IMR-90 (cell line): ENCODE results near the gene IFNL3. TPM values are rescaled to one million over a fixed set of nuclear protein-coding genes. Genes with fewer than 3 reads are reported as not detected.

ENCODE experiments used
- ATAC-seq: fragments of 200-7000 bp; cut with Tn5 transposase; 2 replicates; pipeline ENCODE4 v1.9.1; 2020; ENCODE audit warnings: low read depth, mild to moderate bottlenecking, moderate library complexity
- BruUV-seq: library from RNA; stranded (reverse); fragments of 400-500 nt; replicated peaks from 2 replicates; lab custom pipeline; 2021; lab: Mats Ljungman, UMichigan
- CTCF ChIA-PET: fragments of 300-600 bp; formaldehyde crosslinking; extraction: SDS; loops from one replicate; lab custom pipeline; 2021; ENCODE audit warnings: antibody characterized with exemption; lab: Yijun Ruan, JAX
- POLR2A ChIA-PET: fragments of 300-600 bp; sonication (Branson Sonifier 250); formaldehyde crosslinking; loops from one replicate; lab custom pipeline; 2022; ENCODE audit warnings: antibody characterized with exemption; ENCODE audit not compliant: unreplicated experiment; lab: Charles Lee
- DNase-seq: peaks from one replicate; pipeline ENCODE4 v3.0.0; 2013
- H2AFZ ChIP-seq: replicated peaks from 2 replicates; pipeline ENCODE3; 2013; ENCODE audit warnings: low read length, mild to moderate bottlenecking; ENCODE audit not compliant: poor library complexity
- H2AK5ac ChIP-seq: 2 replicates; pipeline ENCODE4 v1.6.1; 2013; ENCODE audit warnings: low read depth, low read length, inconsistent platforms
- H2AK9ac ChIP-seq: replicated peaks from 2 replicates; pipeline ENCODE3; 2013; ENCODE audit warnings: mild to moderate bottlenecking, low read depth, low read length, moderate library complexity; ENCODE audit not compliant: poor library complexity
- H2BK120ac ChIP-seq: 2 replicates; pipeline ENCODE4 v1.6.1; 2013; ENCODE audit warnings: low read depth, low read length, inconsistent platforms
- H2BK15ac ChIP-seq: 3 replicates; pipeline ENCODE4 v1.6.1; 2013; ENCODE audit warnings: low read depth, low read length, inconsistent platforms
- H2BK20ac ChIP-seq: 2 replicates; pipeline ENCODE4 v1.6.1; 2013; ENCODE audit warnings: low read depth, mild to moderate bottlenecking, inconsistent platforms, low read length, moderate library complexity
- H2BK5ac ChIP-seq: 2 replicates; pipeline ENCODE4 v1.6.1; 2013; ENCODE audit warnings: mild to moderate bottlenecking, low read depth, low read length, inconsistent platforms; ENCODE audit not compliant: poor library complexity, severe bottlenecking
- H3K14ac ChIP-seq: replicated peaks from 2 replicates; pipeline ENCODE4 v1.6.1; 2013; ENCODE audit warnings: low read depth, low read length, inconsistent platforms
- H3K18ac ChIP-seq: 2 replicates; pipeline ENCODE4 v1.6.1; 2013; ENCODE audit warnings: low read depth, low read length, control low read depth
- H3K23ac ChIP-seq: 2 replicates; pipeline ENCODE4 v1.6.1; 2013; ENCODE audit warnings: low read depth, low read length, inconsistent platforms
- H3K27ac ChIP-seq: 2 replicates; pipeline ENCODE4 v1.5.1; 2013; ENCODE audit warnings: mild to moderate bottlenecking, control low read depth, low read length; ENCODE audit not compliant: insufficient read depth
- H3K27me3 ChIP-seq: 2 replicates; pipeline ENCODE4 v1.6.1; 2013; ENCODE audit warnings: low read length; ENCODE audit not compliant: control insufficient read depth, insufficient read depth
- H3K36me3 ChIP-seq: 2 replicates; pipeline ENCODE4 v1.6.1; 2013; ENCODE audit warnings: low read length, mixed read lengths; ENCODE audit not compliant: control insufficient read depth, insufficient read depth
- H3K4ac ChIP-seq: 2 replicates; pipeline ENCODE4 v1.6.1; 2013; ENCODE audit warnings: low read depth, low read length, inconsistent platforms
- H3K4me1 ChIP-seq: 2 replicates; pipeline ENCODE4 v1.6.1; 2013; ENCODE audit warnings: low read length, mixed read lengths; ENCODE audit not compliant: control insufficient read depth, insufficient read depth
- H3K4me2 ChIP-seq: 2 replicates; pipeline ENCODE4 v1.6.1; 2013; ENCODE audit warnings: low read depth, mild to moderate bottlenecking, control low read depth, low read length, moderate library complexity
- H3K4me3 ChIP-seq: 2 replicates; pipeline ENCODE4 v1.5.1; 2013; ENCODE audit warnings: low read depth, mild to moderate bottlenecking, control low read depth, low read length, moderate library complexity; ENCODE audit not compliant: insufficient read depth
- H3K56ac ChIP-seq: 2 replicates; pipeline ENCODE4 v1.6.1; 2013; ENCODE audit warnings: low read length, inconsistent platforms; ENCODE audit not compliant: insufficient read depth; ENCODE audit errors: extremely low read depth
- H3K79me1 ChIP-seq, 2 experiments: 2 replicates each; pipeline ENCODE4 v1.6.1; 2013; ENCODE audit warnings: low read length in 2 of 2, inconsistent platforms in 1 of 2, low read depth in 1 of 2
- H3K9ac ChIP-seq: 2 replicates; pipeline ENCODE4 v1.6.1; 2013; ENCODE audit warnings: low read depth, low read length, control low read depth
- H3K9me1 ChIP-seq: 2 replicates; pipeline ENCODE4 v1.6.1; 2013; ENCODE audit warnings: low read length, inconsistent platforms; ENCODE audit not compliant: insufficient read depth
- H3K9me3 ChIP-seq: 2 replicates; pipeline ENCODE4 v1.6.1; 2013; ENCODE audit warnings: low read length; ENCODE audit not compliant: control insufficient read depth, insufficient read depth
- H4K20me1 ChIP-seq: 2 replicates; pipeline ENCODE4 v1.6.1; 2013; ENCODE audit warnings: low read length, inconsistent platforms; ENCODE audit not compliant: insufficient read depth
- H4K5ac ChIP-seq: 2 replicates; pipeline ENCODE4 v1.6.1; 2013; ENCODE audit warnings: mild to moderate bottlenecking, low read depth, low read length, control low read depth
- H4K8ac ChIP-seq, 2 experiments: 2 replicates each; pipeline ENCODE4 v1.6.1; 2013; ENCODE audit warnings: low read depth in 2 of 2, low read length in 2 of 2, control low read depth in 1 of 2, inconsistent platforms in 1 of 2
- H4K91ac ChIP-seq: 2 replicates; pipeline ENCODE4 v1.6.1; 2013; ENCODE audit warnings: low read depth, low read length, inconsistent platforms; ENCODE audit not compliant: insufficient read depth
- BHLHE40 ChIP-seq: fragments of 150-350 bp; IDR thresholded peaks from 2 replicates; pipeline ENCODE4 v1.6.1; 2016; ENCODE audit warnings: mild to moderate bottlenecking, low read depth, low read length
- MAFK ChIP-seq: IDR thresholded peaks from 2 replicates; pipeline ENCODE4 v1.6.1; 2012; ENCODE audit warnings: low read depth, low read length, improper control_type of control experiment
- SMC3 ChIP-seq: fragments of 150-350 bp; IDR thresholded peaks from 2 replicates; pipeline ENCODE4 v1.6.1; 2016; ENCODE audit warnings: low read depth, mild to moderate bottlenecking, antibody characterized with exemption, low read length, moderate library complexity
- WGBS, 2 experiments: methylation state at CpG; one replicate each; pipeline versions ENCODE4 v1.1.5 to v1.1.7; 2013; ENCODE audit warnings: missing lambda C conversion rate in 2 of 2; ENCODE audit not compliant: insufficient read length in 1 of 2; ENCODE audit errors: extremely low coverage in 2 of 2; 5-methylcytosine and 5-hydroxymethylcytosine counted together
- dilution Hi-C: fragments of 300-500 bp; cut with HindIII; formaldehyde crosslinking; loops from one replicate; pipeline ENCODE4 v1.14.3; 2018; ENCODE audit warnings: low sequenced_read_pairs; ENCODE audit not compliant: unreplicated experiment
- in situ Hi-C: fragments of 300-500 bp; cut with MboI; formaldehyde crosslinking; loops from 3 replicates; pipeline ENCODE4 v1.14.3; 2019; ENCODE audit warnings: low sequenced_read_pairs, inconsistent platforms, mixed read lengths
- intact Hi-C: fragments of 100-400 bp; cut with micrococcal nuclease; formaldehyde crosslinking; loops from 2 replicates; pipeline ENCODE4 v1.10.0; 2022
- polyA plus RNA-seq, 3 experiments: library from polyadenylated mRNA; depleted of rRNA; stranded (reverse); fragments of >200 nt; gene quantifications; 2 replicates each; pipeline ENCODE4 v1.2.3, GENCODE V29; 2012; ENCODE audit warnings: low replicate concordance in 1 of 3
- total RNA-seq: library from RNA; depleted of rRNA; stranded (reverse); fragments of >200 nt; gene quantifications from 2 replicates; pipeline ENCODE4 v1.2.3, GENCODE V29; 2012
- TF ChIP-seq, protein P1 (sequence below): conservative IDR thresholded peaks from 2 replicates; pipeline ENCODE4 v1.5.1; 2012; ENCODE audit warnings: mild to moderate bottlenecking, low read depth, low read length, improper control_type of control experiment

Gene IFNL3
- total and polyA plus RNA-seq, 2 of the 4 experiments (the other 2 are of a cell fraction): not detected

GRCh38 chr19:39251081-39251480 is 6.3 kb upstream of the IFNL3 start:
- no CpG with 5 or more reads among the region's 5 CpGs for WGBS, 2 experiments
- H2BK15ac ChIP-seq: no peak overlapping the region
- peaks cover 55% of the 10 kb centered on the region for H3K27me3 ChIP-seq
- intact Hi-C loops (no loop called here), in situ Hi-C loops (no loop called here), dilution Hi-C loops (no loop called here)
- H4K20me1 ChIP-seq: no peaks in the 10 kb centered on the region
- H3K18ac ChIP-seq: no peak overlapping the region
- H3K23ac ChIP-seq: no peak overlapping the region
- H3K14ac ChIP-seq: no peak overlapping the region
- BruUV-seq: no TSS peak
- no peak overlapping the region for H3K9ac ChIP-seq
- H4K91ac ChIP-seq: no peak overlapping the region
- no peak overlapping the region for H3K27ac ChIP-seq
- H3K4me1 ChIP-seq: no peaks in the 10 kb centered on the region
- no peak overlapping the region for H2AFZ ChIP-seq
- H3K56ac ChIP-seq: no peak overlapping the region
- no peaks in the 10 kb centered on the region for H3K9me1 ChIP-seq
- no peak overlapping the region for H3K4ac ChIP-seq
- no peak overlapping the region for H4K8ac ChIP-seq
- no peak overlapping the region for H3K4me3 ChIP-seq
- H2BK5ac ChIP-seq: no peak overlapping the region
- no peak for TF ChIP-seq MAFK
- TF ChIP-seq SMC3: no peak
- no peak for TF ChIP-seq BHLHE40
- TF ChIP-seq, protein P1, sequence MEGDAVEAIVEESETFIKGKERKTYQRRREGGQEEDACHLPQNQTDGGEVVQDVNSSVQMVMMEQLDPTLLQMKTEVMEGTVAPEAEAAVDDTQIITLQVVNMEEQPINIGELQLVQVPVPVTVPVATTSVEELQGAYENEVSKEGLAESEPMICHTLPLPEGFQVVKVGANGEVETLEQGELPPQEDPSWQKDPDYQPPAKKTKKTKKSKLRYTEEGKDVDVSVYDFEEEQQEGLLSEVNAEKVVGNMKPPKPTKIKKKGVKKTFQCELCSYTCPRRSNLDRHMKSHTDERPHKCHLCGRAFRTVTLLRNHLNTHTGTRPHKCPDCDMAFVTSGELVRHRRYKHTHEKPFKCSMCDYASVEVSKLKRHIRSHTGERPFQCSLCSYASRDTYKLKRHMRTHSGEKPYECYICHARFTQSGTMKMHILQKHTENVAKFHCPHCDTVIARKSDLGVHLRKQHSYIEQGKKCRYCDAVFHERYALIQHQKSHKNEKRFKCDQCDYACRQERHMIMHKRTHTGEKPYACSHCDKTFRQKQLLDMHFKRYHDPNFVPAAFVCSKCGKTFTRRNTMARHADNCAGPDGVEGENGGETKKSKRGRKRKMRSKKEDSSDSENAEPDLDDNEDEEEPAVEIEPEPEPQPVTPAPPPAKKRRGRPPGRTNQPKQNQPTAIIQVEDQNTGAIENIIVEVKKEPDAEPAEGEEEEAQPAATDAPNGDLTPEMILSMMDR: no peak
- H3K79me1 ChIP-seq: no peaks in the 10 kb centered on the region
- ATAC-seq (no peak), DNase-seq (no peak)
- no peak overlapping the region for H2AK9ac ChIP-seq
- no peak overlapping the region for H2AK5ac ChIP-seq
- H2BK120ac ChIP-seq: no peak overlapping the region
- ChIA-PET POLR2A (no interaction called here), CTCF (no interaction called here)
- no peak overlapping the region for H3K4me2 ChIP-seq
- peaks cover 2% of the 10 kb centered on the region; the same call in 1 of the 2 replicates for H3K9me3 ChIP-seq
- no peak overlapping the region for H2BK20ac ChIP-seq
- no peak overlapping the region for H4K5ac ChIP-seq
- H3K36me3 ChIP-seq: no peaks in the 10 kb centered on the region
